Gastroesophageal sphincter (tissue), 4 donors: ENCODE results near the gene CRACR2B. TPM values are rescaled to one million over a fixed set of nuclear protein-coding genes. Genes with fewer than 3 reads are reported as not detected.

ENCODE experiments used
- ATAC-seq: fragments of 150-250 bp; one replicate; pipeline ENCODE4 v1.9.1; 2016; ENCODE audit warnings: mild to moderate bottlenecking, moderate library complexity
- H3K27ac ChIP-seq, 4 donors: fragments of 200-600 bp; sonication (generic) in 3 of 4; 1 replicate in 3 of 4; 2 replicates in 1 of 4; pipeline ENCODE4 v1.5.1; 2016 to 2019
- H3K27me3 ChIP-seq: fragments of 200-600 bp; sonication (generic); one replicate; pipeline ENCODE4 v1.5.1; 2019
- H3K36me3 ChIP-seq, 2 donors: fragments of 200-600 bp; sonication (generic); one replicate each; pipeline ENCODE4 v1.5.1; 2019; ENCODE audit warnings: control low read depth in 1 of 2
- H3K4me1 ChIP-seq, 3 donors: fragments of 200-600 bp; sonication (generic); 1 replicate in 2 of 3; 2 replicates in 1 of 3; pipeline ENCODE4 v1.5.1; 2016 to 2019; ENCODE audit warnings: control low read depth in 2 of 3
- H3K4me3 ChIP-seq, 2 donors: fragments of 200-600 bp; sonication (generic); one replicate each; pipeline ENCODE4 v1.5.1; 2019; ENCODE audit warnings: mild to moderate bottlenecking in 1 of 2, moderate library complexity in 1 of 2
- H3K9me3 ChIP-seq, 3 donors: fragments of 200-600 bp; sonication (generic); one replicate each; pipeline ENCODE4 v1.5.1; 2017 to 2019; ENCODE audit warnings: control low read depth in 2 of 3
- EP300 ChIP-seq: sonication (generic); formaldehyde crosslinking; IDR thresholded peaks from one replicate; pipeline ENCODE4 v1.6.1; 2017; ENCODE audit warnings: antibody characterized with exemption, mild to moderate bottlenecking
- POLR2A ChIP-seq, 2 donors: fragments of 450-650 bp; IDR thresholded peaks; one replicate each; pipeline ENCODE4 v1.6.1; 2017; ENCODE audit warnings: antibody characterized with exemption in 2 of 2, mild to moderate bottlenecking in 2 of 2, moderate library complexity in 1 of 2
- POLR2AphosphoS5 ChIP-seq: sonication (generic); formaldehyde crosslinking; IDR thresholded peaks from one replicate; pipeline ENCODE4 v1.6.1; 2017; ENCODE audit warnings: antibody characterized with exemption
- WGBS, 2 donors: methylation state at CpG; one replicate each; pipeline ENCODE4 v1.1.5; 2018; ENCODE audit warnings: low coverage in 1 of 2; 5-methylcytosine and 5-hydroxymethylcytosine counted together
- total RNA-seq, 4 donors: library from RNA; depleted of rRNA; stranded (reverse); fragments of >200 nt; gene quantifications; one replicate each; pipeline ENCODE4 v1.1.0, GENCODE V29; 2016
- TF ChIP-seq, protein P1 (sequence below), 4 experiments: fragments of 200-600 bp in 2 of 4; fragments of 450-650 bp in 2 of 4; sonication (generic) in 1 of 4; IDR thresholded peaks; one replicate each; pipeline ENCODE4 v1.5.1; 2017 to 2019; ENCODE audit warnings: antibody characterized with exemption in 4 of 4, mild to moderate bottlenecking in 2 of 4, moderate library complexity in 2 of 4

CRACR2B gene
- total RNA-seq, 4 donors from 2014 or later, result 4.1 to 10.3 (median 6.4) TPM

DNA sequence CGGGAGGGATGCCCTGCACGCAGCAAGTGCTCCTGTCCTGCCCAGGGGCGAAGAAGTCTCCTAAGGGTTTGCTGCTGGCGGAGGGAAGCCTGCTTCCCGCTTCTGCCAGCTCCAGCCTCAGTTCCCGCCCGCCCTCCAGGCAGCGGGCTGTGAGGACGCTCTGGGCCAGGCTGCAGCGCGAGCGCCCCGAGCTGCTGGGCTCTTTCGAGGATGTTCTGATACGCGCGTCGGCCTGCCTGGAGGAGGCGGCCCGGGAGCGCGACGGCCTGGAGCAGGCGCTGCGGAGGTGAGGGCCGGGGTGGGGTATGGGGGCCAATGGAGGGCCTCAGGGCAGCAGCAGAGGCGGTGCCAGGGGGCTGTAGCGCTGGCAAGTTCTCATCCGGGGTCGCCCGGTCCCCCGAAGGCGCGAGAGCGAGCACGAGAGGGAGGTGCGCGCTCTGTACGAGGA lies 2.2 kb downstream of the CRACR2B start:
- H3K27ac ChIP-seq, result peak overlapping the region in 2 of 4 donors; percentile 39 to 67
- H3K36me3 ChIP-seq, result peaks cover 0 to 13% of the 10 kb centered on the region in 2 donors
- no peaks in the 10 kb centered on the region for H3K9me3 ChIP-seq
- H3K4me1 ChIP-seq, result peaks cover 0 to 89% (median 53%) of the 10 kb centered on the region in 3 donors
- 0% methylated on average over 2 of the region's 39 CpGs; no CpG with 5 or more reads in 1 of the 2 donors for WGBS, 2 donors
- ATAC-seq, result no peak
- H3K27me3 ChIP-seq, result peaks cover 77% of the 10 kb centered on the region
- H3K4me3 ChIP-seq, result peak overlapping the region in 1 of 2 donors; percentile 47
- no peak for TF ChIP-seq POLR2AphosphoS5

DNA sequence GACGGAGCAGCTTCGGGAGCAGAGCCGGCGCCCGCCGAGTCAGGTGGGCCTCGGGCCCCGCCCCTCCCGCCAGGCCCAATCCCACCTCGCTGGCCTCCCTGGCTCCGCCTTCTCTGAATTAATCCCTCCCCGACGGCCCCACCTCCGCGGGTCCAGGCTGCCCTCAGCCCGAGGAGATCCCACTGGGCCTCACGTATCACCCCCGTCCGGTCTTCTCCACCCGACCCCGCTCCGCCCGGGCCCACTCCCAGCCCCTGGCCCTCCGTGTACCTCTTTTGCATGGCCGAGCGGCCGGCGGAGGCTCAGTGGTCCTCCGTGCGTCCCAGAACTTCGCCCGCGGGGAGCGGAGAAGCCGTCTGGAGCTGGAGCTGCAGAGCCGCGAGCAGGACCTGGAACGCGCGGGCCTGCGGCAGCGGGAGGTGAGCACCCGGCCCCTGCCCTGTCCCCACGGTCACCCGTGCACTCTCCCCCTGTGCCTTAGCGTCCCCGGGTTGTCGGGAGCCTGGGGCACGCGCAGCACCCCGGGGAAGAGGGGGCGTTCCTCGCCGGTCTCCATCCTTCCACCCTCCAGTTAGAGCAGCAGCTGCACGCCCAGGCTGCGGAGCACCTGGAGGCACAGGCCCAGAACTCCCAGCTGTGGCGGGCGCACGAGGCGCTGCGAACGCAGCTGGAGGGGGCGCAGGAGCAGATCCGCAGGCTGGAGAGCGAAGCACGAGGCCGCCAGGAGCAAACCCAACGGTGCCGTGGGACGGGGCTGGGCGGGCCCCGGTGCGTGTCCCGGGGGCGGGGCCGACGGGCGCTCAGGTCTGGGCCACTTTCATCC lies 2.8 kb downstream of the CRACR2B start:
- Histone ChIP-seq H3K9me3 (no peaks in the 10 kb centered on the region), H3K4me3 (peak overlapping the region in 1 of 2 donors; percentile 47), H3K36me3 (peaks cover 0 to 7% of the 10 kb centered on the region in 2 donors), H3K4me1 (peaks cover 0 to 94% (median 53%) of the 10 kb centered on the region in 3 donors), H3K27me3 (peaks cover 71% of the 10 kb centered on the region), H3K27ac (peak overlapping the region in 2 of 4 donors; percentile 39 to 67)
- ATAC-seq, result peak; percentile 43
- TF ChIP-seq EP300, result no peak
- TF ChIP-seq, protein P1, sequence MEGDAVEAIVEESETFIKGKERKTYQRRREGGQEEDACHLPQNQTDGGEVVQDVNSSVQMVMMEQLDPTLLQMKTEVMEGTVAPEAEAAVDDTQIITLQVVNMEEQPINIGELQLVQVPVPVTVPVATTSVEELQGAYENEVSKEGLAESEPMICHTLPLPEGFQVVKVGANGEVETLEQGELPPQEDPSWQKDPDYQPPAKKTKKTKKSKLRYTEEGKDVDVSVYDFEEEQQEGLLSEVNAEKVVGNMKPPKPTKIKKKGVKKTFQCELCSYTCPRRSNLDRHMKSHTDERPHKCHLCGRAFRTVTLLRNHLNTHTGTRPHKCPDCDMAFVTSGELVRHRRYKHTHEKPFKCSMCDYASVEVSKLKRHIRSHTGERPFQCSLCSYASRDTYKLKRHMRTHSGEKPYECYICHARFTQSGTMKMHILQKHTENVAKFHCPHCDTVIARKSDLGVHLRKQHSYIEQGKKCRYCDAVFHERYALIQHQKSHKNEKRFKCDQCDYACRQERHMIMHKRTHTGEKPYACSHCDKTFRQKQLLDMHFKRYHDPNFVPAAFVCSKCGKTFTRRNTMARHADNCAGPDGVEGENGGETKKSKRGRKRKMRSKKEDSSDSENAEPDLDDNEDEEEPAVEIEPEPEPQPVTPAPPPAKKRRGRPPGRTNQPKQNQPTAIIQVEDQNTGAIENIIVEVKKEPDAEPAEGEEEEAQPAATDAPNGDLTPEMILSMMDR (IDR thresholded peaks at IDR 0.05), result no peak
- TF ChIP-seq POLR2A (IDR thresholded peaks at IDR 0.05), result no peak
- TF ChIP-seq POLR2AphosphoS5, result no peak
- WGBS, 2 donors, result 0 to 5% methylated on average over 16 to 25 of the region's 78 CpGs

DNA sequence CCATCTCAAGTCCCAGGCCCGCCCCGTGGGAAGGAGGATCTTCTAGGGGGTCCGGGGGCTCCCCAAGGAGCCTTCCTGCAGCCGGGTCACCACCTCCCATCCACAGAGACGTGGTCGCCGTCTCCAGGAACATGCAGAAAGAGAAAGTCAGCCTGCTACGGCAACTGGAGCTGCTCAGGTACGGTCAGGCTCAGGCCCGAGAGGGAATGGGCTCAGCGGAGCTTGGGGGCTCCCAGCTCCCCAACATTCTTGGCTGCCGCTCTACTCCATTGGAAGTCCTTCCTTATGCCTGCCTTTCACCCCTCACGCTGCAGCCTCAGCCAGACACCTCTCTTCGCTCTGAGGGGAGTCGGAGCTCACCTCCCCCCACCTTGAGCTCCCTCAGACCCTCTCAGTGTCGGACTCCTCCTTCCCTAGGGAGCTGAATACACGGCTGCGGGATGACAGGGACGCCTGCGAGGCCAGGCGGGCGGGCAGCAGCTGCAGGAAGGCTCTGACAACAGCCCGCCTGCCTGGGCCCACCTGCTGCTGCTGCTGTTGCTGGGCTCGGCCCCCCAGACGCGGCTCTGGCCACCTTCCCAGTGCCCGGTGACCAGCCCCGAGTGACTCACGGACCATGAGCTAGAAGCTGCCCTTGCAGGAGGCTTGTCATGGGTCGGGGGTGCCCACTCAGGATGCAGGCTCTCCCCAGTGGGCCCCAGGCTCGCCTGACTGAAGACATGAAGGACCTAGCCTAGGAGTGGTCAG lies 3.6 kb downstream of the CRACR2B start:
- Histone ChIP-seq H3K27ac (no peak overlapping the region), H3K36me3 (peaks cover 0 to 5% of the 10 kb centered on the region in 2 donors), H3K4me1 (peaks cover 0 to 96% (median 53%) of the 10 kb centered on the region in 3 donors), H3K4me3 (no peak overlapping the region), H3K27me3 (peaks cover 63% of the 10 kb centered on the region), H3K9me3 (no peaks in the 10 kb centered on the region)
- 29 to 90% methylated on average over 2 to 5 of the region's 31 CpGs for WGBS, 2 donors
- TF ChIP-seq, protein P1 (IDR thresholded peaks at IDR 0.05), result no peak
- no peak for TF ChIP-seq POLR2A (IDR thresholded peaks at IDR 0.05)
- no peak for TF ChIP-seq POLR2AphosphoS5
- TF ChIP-seq EP300, result no peak
- ATAC-seq, result no peak

DNA sequence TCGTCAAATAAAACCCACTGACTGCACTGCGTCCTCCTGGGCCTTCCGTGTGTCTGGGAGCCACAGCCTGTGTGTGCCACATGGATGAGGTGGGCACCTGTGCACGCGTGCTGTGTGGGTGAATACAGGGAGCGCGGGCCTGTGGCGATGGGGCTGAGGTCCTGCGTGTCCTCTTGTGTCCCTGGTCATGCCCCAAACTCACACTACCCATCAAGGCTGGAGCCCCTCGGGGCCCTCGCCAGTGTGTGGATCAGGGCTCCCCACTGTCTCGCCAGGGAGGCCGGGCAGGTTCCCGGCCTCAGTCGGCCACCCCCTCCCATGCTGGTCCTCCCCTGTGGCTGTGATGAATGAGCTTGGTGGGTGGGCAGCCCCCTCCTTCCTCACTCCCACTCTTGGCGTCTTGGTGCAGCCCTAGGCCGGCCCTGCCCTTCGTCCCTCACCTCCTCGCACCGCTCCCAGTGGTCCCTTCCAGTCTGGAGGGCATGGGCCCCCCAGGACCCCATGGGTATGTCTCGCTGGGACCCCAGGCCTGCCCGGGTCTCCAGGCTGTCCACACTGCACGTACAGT lies 4.3 kb downstream of the CRACR2B start:
- H3K4me3 ChIP-seq, result peak overlapping the region in 1 of 2 donors; percentile 87
- H3K27me3 ChIP-seq, result peaks cover 55% of the 10 kb centered on the region
- ATAC-seq, result no peak
- TF ChIP-seq POLR2A (IDR thresholded peaks at IDR 0.05) (no peak), POLR2AphosphoS5 (no peak), EP300 (no peak)
- TF ChIP-seq, protein P1 (IDR thresholded peaks at IDR 0.05), result no peak
- peak overlapping the region in 3 of 4 donors; percentile 82 to 89 (median 87) for H3K27ac ChIP-seq
- H3K36me3 ChIP-seq, result peaks cover 0 to 13% of the 10 kb centered on the region in 2 donors
- 80 to 91% methylated on average over 3 to 5 of the region's 23 CpGs for WGBS, 2 donors
- H3K4me1 ChIP-seq, result peaks cover 0 to 96% (median 50%) of the 10 kb centered on the region in 3 donors
- no peaks in the 10 kb centered on the region for H3K9me3 ChIP-seq
